Endothelial cell of umbilical vein (primary cell): ENCODE data around the gene DDB1. TPM values are rescaled to one million over a fixed set of nuclear protein-coding genes. Genes with fewer than 3 reads are reported as not detected.

Experiments used
- BruUV-seq: library from RNA; stranded (reverse); fragments of 400-500 nt; replicated peaks from 2 replicates; lab custom pipeline; 2021; lab: Mats Ljungman, UMichigan
- CTCF ChIA-PET: fragments of 300-600, 350-600 bp; sonication (Branson Sonifier 250); formaldehyde crosslinking; loops from one replicate; lab custom pipeline; 2021; ENCODE audit warnings: antibody characterized with exemption, inconsistent platforms; lab: Charles Lee
- POLR2A ChIA-PET: fragments of 300-600, 350-600 bp; sonication (Branson Sonifier 250); formaldehyde crosslinking; loops from one replicate; lab custom pipeline; 2021; ENCODE audit warnings: antibody characterized with exemption, inconsistent platforms; lab: Charles Lee
- DNase-seq: peaks from one replicate; pipeline ENCODE4 v3.0.0-alpha.2; 2011; ENCODE audit warnings: low read depth, low spot score
- FAIRE-seq: peaks from 2 replicates; lab custom pipeline; 2011; peaks lifted over from hg19 to GRCh38; lab: Jason Lieb, UNC
- H2AFZ ChIP-seq: 2 replicates; pipeline ENCODE4 v1.6.0; 2012; ENCODE audit warnings: low read depth, low read length, control low read depth, inconsistent platforms
- H3K27ac ChIP-seq: 2 replicates; pipeline ENCODE4 v1.5.1; 2011; ENCODE audit warnings: low read depth, mild to moderate bottlenecking, control low read depth, low read length, moderate library complexity; ENCODE audit not compliant: insufficient read depth
- H3K27me3 ChIP-seq, 2 experiments: 2 replicates each; pipeline versions ENCODE4 v1.6.0 to v1.6.1; 2011; ENCODE audit warnings: low read length in 2 of 2, mixed read lengths in 1 of 2; ENCODE audit not compliant: control insufficient read depth in 2 of 2, insufficient read depth in 2 of 2
- H3K36me3 ChIP-seq, 2 experiments: 2 replicates in 1 of 2; 3 replicates in 1 of 2; pipeline ENCODE4 v1.5.1; 2011; ENCODE audit warnings: low read length in 2 of 2, mild to moderate bottlenecking in 1 of 2, moderate library complexity in 1 of 2; ENCODE audit not compliant: control insufficient read depth in 2 of 2, insufficient read depth in 2 of 2; ENCODE audit errors: extremely low read depth in 1 of 2
- H3K4me1 ChIP-seq: 3 replicates; pipeline ENCODE4 v1.5.1; 2011; ENCODE audit warnings: mild to moderate bottlenecking, low read length; ENCODE audit not compliant: control insufficient read depth, insufficient read depth; ENCODE audit errors: extremely low read depth
- H3K4me2 ChIP-seq: 2 replicates; pipeline ENCODE4 v1.6.1; 2011; ENCODE audit warnings: low read length, control low read depth, mixed read lengths; ENCODE audit not compliant: insufficient read depth
- H3K4me3 ChIP-seq, 3 experiments: fragments of 200-600 bp in 1 of 3; sonication (generic), shearing (Covaris generic) in 1 of 3; replicated peaks in 1 of 3; 2 replicates each; pipeline ENCODE4 v1.5.1; 2011 to 2016; ENCODE audit warnings: control low read depth in 3 of 3, low read length in 3 of 3, mild to moderate bottlenecking in 2 of 3, inconsistent platforms in 1 of 3, low read depth in 1 of 3, moderate library complexity in 1 of 3; ENCODE audit not compliant: insufficient read depth in 1 of 3
- H3K79me2 ChIP-seq: 2 replicates; pipeline ENCODE4 v1.6.0; 2012; ENCODE audit warnings: low read length, inconsistent platforms; ENCODE audit not compliant: control insufficient read depth, insufficient read depth
- H3K9ac ChIP-seq: replicated peaks from 2 replicates; pipeline ENCODE3; 2011; ENCODE audit warnings: low read length, control low read depth; ENCODE audit not compliant: insufficient read depth; ENCODE audit errors: extremely low read depth
- H3K9me1 ChIP-seq: replicated peaks from 3 replicates; pipeline ENCODE4 v1.6.0; 2011; ENCODE audit warnings: mild to moderate bottlenecking, low read length; ENCODE audit not compliant: control insufficient read depth, insufficient read depth; ENCODE audit errors: extremely low read depth
- H3K9me3 ChIP-seq: replicated peaks from 2 replicates; pipeline ENCODE4 v1.5.1; 2012; ENCODE audit warnings: low read length, inconsistent platforms; ENCODE audit not compliant: control insufficient read depth, insufficient read depth
- H4K20me1 ChIP-seq: replicated peaks from 2 replicates; pipeline ENCODE3; 2011; ENCODE audit warnings: mild to moderate bottlenecking, low read length; ENCODE audit not compliant: control insufficient read depth, insufficient read depth; ENCODE audit errors: extremely low read depth
- EZH2 ChIP-seq: IDR thresholded peaks from 2 replicates; pipeline ENCODE4 v1.6.1; 2012; ENCODE audit warnings: borderline replicate concordance, low read depth, mild to moderate bottlenecking, moderate library complexity, low read length, inconsistent platforms; ENCODE audit not compliant: severe bottlenecking
- FOS ChIP-seq: IDR thresholded peaks from 2 replicates; pipeline ENCODE4 v1.6.1; 2011; ENCODE audit warnings: mild to moderate bottlenecking, low read length, moderate library complexity, borderline replicate concordance; ENCODE audit not compliant: insufficient read depth
- dilution Hi-C: fragments of 300-500 bp; cut with MboI; formaldehyde crosslinking; loops from one replicate; pipeline ENCODE4 v1.15.0; 2019; ENCODE audit warnings: low sequenced_read_pairs; ENCODE audit not compliant: extremely low pct_ligation_motif_present
- intact Hi-C: fragments of 100-400 bp; cut with micrococcal nuclease; formaldehyde crosslinking; loops from one replicate; pipeline ENCODE4 v1.10.0; 2022
- polyA plus RNA-seq, 4 experiments: library from polyadenylated mRNA; depleted of rRNA in 3 of 4; stranded (reverse) in 3 of 4; unstranded in 1 of 4; fragments of >200 nt; gene quantifications; 2 replicates each; pipeline versions ENCODE4 v1.2.1 to v1.2.3, GENCODE V29; 2011 to 2012; ENCODE audit warnings: missing spikeins in 1 of 4
- total RNA-seq: library from RNA; stranded (reverse); gene quantifications from 2 replicates; pipeline ENCODE4 v1.2.3, GENCODE V29; 2021
- TF ChIP-seq, protein P1 (sequence below), 2 donors: IDR thresholded peaks; 1 replicate in 1 of 2; 2 replicates in 1 of 2; pipeline ENCODE4 v1.5.1; 2011; ENCODE audit warnings: low read length in 2 of 2, mild to moderate bottlenecking in 2 of 2, moderate library complexity in 2 of 2, control low read depth in 1 of 2, inconsistent platforms in 1 of 2, low read depth in 1 of 2; ENCODE audit not compliant: insufficient read depth in 1 of 2; ENCODE audit errors: extremely low read depth in 1 of 2

Gene DDB1
- total and polyA plus RNA-seq, 2 donors (not counting 3 experiments of a cell fraction or from before 2014, with no cell fraction given), result 229 to 230 TPM

DNA sequence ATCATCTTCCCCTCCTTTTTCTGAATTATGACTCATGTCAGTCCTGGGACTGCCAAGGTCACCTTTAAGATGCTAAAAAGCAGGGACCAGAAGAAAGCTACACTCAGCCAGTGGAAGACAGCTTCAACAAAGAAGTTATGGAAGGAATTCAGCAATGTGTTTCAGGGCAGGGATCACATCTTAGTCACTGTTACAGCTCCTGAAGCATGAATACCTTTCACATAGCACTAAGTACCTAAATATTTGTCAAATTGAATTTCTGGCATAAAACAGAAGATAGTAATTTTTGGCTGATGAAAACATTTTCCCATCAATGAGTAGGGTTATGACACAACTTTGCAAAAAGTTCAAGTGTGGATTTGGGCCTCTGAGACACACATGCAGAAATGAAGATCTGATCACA is 5.2 kb downstream of the DDB1 start:
- no peak for DNase-seq
- peak; percentile 49 for FAIRE-seq

More for the DNA sequence above, 5.2 kb downstream of the DDB1 start:
- H4K20me1 ChIP-seq, result no peaks in the 10 kb centered on the region
- no peaks in the 10 kb centered on the region for H3K27me3 ChIP-seq
- no peak overlapping the region for H3K9ac ChIP-seq
- no peak overlapping the region for H2AFZ ChIP-seq
- H3K4me1 ChIP-seq, result peaks cover 10% of the 10 kb centered on the region
- intact Hi-C loops, result no loop called here
- H3K9me3 ChIP-seq, result no peaks in the 10 kb centered on the region
- peaks cover 11 to 22% of the 10 kb centered on the region in 2 experiments for H3K36me3 ChIP-seq
- TF ChIP-seq FOS (peak; percentile 7), EZH2 (no peak)
- TF ChIP-seq, protein P1, sequence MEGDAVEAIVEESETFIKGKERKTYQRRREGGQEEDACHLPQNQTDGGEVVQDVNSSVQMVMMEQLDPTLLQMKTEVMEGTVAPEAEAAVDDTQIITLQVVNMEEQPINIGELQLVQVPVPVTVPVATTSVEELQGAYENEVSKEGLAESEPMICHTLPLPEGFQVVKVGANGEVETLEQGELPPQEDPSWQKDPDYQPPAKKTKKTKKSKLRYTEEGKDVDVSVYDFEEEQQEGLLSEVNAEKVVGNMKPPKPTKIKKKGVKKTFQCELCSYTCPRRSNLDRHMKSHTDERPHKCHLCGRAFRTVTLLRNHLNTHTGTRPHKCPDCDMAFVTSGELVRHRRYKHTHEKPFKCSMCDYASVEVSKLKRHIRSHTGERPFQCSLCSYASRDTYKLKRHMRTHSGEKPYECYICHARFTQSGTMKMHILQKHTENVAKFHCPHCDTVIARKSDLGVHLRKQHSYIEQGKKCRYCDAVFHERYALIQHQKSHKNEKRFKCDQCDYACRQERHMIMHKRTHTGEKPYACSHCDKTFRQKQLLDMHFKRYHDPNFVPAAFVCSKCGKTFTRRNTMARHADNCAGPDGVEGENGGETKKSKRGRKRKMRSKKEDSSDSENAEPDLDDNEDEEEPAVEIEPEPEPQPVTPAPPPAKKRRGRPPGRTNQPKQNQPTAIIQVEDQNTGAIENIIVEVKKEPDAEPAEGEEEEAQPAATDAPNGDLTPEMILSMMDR (IDR thresholded peaks at IDR 0.05; ENCODE audit: extremely low read depth in 1 of 2, insufficient read depth in 1 of 2, low read depth in 1 of 2, low read length in 2 of 2), result no peak
- H3K9me1 ChIP-seq, result no peaks in the 10 kb centered on the region
- no TSS peak for BruUV-seq
- CTCF ChIA-PET, result interaction anchor here (0.8 to 3.9 kb wide), 3 partner anchors 9 to 58 kb away, joined by 4 to 23 read pairs (median 9); no protein-coding TSS in a partner anchor
- H3K4me2 ChIP-seq, result no peak overlapping the region
- peaks cover 64% of the 10 kb centered on the region for H3K79me2 ChIP-seq
- H3K27ac ChIP-seq, result no peak overlapping the region
- no peak overlapping the region for H3K4me3 ChIP-seq
- POLR2A ChIA-PET, result no interaction called here
- dilution Hi-C loops, result no loop called here
